Activated T-cell treated with anti-CD3 and anti-CD28 coated beads for 1 hour (primary cell): ENCODE data around the gene CIAPIN1.

Experiments
- DNase-seq: peaks from one replicate; pipeline ENCODE4 v3.0.0-alpha.2; 2020; ENCODE audit warnings: low read depth

CIAPIN1 gene

GRCh38 chr16:57382535-57383275 is 64.5 kb downstream of the CIAPIN1 start:
- DNase-seq = no peak

GRCh38 chr16:57381791-57382534 is 65.2 kb downstream of the CIAPIN1 start:
- no peak for DNase-seq

GRCh38 chr16:57380671-57381462 is 66.3 kb downstream of the CIAPIN1 start:
- DNase-seq = no peak

GRCh38 chr16:57379579-57379978 is 67.6 kb downstream of the CIAPIN1 start:
- DNase-seq = no peak
